GM18868 (cell line): ENCODE results near the gene GALNT2.

Experiments used
- ATAC-seq: cut with Tn5 transposase; IDR thresholded peaks from one replicate; pipeline ENCODE4 v1.9.1; 2021; ENCODE audit warnings: mild to moderate bottlenecking, moderate library complexity; ENCODE audit not compliant: unreplicated experiment

The GALNT2 gene

DNA sequence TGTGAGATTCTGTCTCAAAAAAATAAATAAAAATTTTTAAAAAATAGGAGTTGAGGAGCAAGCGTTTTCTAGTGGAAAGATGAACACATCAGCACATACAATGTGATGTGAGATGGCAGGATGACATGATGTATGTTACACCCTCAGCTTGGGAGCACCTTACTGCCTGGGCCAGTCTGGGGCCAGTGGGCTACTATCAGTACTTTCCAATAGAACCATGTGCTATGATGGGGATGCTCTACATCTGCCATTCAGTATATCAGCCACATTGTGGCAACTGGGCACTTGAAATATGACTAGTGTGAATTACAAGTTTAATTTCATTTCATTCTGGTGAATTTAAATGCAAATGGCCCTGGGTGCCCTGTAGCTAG lies 203.1 kb downstream of the GALNT2 start:
- peak; percentile 12 for ATAC-seq

DNA sequence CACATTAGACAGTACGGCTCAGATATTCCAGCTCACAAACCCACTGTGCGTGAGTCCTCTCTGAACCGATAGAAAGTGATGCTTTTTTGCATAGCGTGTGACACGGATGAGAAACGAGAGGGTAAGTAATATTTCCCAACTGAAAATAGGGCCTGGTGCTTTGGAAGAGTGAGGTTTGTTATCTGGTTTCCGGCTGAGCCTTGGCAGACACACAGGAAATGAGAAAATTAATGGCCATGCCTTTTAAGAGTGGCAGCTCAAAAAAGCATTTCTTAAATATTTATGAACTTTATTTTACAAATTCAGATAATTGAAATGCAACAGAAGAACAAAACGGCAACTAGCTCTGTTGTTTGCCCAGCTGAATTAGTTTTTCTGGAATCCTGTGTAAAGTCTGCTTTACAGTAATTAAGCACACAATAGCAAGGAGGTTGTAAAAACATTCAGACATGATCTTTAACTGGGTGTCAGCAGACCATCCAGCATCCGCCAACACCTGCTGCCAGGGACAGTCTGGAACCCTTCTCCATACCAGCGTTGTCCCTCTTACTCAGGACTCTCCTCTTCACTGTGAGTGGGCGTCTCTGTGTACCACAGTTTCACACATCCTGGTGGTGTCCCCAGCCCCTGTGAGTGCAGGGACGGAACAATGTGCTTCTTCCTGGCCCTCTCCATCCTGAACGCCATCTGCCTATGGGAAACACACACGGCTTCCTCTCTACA lies 203.7 kb downstream of the GALNT2 start:
- ATAC-seq, result peak; percentile 73

DNA sequence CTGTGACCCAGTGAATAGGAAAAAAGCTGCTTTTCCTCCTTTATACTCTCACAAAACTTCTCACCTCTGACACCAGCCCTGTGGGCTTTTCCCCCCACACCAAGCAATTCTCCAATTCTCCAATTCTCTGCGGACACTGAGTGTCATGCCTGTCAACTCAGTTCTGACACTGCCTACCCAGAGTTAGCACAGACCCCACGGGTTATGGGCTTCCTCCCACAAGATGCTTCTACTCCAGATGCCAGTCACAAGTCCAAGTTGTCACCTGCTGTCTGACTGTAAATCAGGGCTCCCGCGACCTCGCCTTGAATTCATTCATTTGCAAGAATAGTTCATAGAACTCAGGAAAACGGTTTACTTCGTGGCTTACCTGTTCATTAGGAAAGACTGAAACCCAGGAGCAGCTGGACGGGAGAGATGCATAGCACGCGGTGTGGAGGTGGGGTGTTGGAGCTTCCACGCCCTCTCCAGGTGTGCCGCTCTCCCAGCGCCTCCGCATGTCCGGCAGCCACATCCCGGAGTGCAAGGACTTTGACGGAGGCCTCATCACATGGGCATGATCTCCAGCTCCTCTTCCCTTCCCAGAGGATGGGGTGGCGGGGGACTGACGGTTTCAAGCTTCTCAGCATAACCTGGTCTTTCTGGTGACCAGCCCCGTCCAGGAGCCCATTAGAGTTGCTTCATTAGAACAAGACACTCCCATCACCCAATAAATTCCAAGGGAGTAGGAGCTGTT lies 204.4 kb downstream of the GALNT2 start:
- no peak for ATAC-seq

DNA sequence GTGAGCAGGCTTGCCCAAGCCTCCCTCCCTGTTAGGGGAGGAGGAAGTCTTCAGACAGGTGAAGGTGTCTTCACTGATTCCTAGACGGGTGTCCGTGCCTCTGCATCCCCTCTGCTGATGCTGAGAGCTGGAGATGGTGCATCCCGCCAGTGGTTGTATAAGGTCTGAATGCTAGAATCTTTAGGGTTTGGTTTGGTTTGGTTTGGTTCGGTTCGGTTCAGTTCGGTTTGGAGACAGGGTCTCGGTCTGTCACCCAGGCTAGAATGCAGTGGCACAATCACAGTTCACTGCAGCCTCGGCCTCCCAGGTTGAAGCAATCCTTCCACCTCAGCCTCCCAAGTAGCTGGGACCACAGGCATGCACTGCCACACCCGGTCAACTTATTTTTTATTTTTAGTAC lies 205.5 kb downstream of the GALNT2 start:
- ATAC-seq, result no peak

DNA sequence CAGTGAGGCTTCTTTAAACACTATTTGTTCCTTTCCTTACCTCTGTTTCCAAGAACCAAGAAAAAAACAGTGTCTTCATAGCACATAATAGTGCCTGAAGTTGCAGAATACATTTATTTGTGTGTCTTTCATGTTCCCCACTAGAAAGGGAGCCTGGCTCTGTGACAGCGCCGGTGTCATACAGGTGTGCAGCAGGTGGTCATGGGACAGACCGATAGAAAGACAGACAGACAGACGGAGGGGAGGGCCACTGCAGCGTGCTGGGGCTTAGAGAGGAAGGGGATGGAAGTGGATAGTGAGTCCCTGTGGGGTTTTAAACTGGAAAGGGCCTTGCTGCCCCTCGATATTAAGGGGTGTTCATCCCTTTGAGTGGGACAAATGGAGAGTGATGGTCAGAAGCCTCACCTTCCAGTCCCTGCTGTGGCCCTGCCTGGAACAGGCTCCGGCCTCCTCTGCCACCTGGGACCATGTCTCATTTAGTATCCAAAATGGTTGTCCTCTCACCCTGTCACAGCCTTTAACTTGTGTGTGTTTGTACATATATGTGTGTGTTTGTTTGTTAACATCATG lies 206.2 kb downstream of the GALNT2 start:
- no peak for ATAC-seq

DNA sequence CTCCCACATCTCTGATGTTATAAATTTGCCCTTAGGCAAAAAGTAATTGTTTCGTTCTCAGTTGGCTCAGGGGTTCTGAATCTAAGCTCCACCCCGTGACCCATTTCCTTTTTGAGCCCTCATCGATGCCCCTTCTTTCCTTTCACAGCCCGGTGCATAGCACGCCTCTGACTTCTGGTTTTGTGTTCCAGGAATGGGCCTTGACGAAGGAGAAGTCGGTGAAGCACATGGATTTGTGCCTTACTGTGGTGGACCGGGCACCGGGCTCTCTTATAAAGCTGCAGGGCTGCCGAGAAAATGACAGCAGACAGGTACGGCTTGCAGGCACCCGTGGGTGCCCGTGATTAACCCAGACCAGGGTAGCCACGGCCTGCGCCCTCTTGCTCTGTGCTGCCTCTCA lies 207.2 kb downstream of the GALNT2 start:
- no peak for ATAC-seq

DNA sequence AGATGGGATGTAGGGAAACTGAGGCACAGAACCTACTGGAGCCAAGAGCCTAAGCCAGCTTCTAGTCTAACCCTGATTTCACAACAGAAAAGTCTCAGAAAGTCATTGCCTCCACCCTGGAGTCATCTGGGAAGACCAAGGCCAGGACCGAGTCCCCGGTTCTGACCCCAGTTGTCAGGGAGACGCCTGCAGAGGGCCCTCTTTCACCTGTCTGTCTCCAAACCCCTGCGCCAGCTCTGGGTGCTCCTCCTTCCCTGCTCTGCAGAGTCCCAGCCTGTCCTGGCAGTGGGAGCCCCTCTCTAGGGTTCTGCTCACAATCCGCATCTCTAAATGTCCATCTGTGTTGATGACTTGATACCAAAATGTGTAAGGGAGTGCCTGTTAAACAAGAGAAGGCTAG lies 209.4 kb downstream of the GALNT2 start:
- ATAC-seq, result no peak

DNA sequence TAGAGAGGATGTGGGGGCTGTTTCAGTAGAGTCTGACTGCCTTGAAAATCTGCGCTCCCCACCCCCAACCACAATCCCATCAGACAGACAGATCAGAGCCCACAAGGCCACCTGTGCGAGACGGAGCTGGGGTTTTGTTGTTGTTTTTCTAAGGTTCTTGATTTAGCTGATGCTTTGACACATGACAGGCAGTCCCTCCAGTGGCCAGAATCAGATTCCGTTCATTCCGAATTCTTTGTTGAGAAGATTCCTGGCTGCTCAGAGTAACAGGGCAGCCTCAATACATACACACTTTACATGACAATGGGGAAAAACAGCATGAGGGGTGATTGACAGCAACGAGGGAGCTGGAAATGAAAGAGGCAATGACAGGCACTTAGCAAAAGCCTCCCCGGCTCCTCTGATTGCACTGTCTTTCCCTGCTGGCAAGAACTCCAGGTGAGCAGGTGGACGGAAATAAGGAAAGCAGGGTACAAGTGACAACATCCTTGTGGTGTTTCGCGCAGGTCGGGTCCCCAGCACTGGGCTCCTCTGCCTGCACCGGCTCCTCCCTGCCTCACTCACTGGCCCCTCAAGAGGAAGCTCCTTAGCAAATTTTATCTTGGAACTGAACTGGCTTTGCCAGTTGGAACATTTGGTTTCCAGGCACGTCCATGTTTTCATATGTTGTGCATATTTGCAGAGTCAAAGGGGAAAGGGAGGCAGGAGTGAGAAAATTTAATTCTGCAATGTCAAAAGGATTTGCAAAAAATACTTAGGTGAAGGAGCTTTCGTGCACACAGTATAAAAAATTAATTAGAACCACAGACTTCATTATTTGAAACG lies 210.4 kb downstream of the GALNT2 start:
- peak; percentile 41 for ATAC-seq

DNA sequence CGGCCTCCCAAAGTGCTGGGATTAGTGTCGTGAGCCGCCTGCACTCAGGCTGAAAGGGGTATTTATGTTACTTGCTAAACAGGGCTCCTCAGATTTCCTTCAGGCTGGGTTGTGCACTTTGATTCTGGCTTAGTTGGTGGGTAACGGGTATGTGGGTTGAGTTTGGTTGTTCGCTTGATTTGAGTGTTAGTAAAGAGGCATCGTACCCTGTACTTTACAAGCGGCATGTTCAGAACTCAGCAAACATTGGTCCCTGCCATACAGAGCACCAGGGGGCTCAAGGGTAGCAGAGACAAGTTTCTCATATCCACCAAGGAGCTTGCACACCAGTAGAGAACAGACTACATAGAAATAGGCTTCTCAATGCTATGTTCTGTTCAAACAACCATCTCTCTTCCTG lies 211.3 kb downstream of the GALNT2 start:
- no peak for ATAC-seq

DNA sequence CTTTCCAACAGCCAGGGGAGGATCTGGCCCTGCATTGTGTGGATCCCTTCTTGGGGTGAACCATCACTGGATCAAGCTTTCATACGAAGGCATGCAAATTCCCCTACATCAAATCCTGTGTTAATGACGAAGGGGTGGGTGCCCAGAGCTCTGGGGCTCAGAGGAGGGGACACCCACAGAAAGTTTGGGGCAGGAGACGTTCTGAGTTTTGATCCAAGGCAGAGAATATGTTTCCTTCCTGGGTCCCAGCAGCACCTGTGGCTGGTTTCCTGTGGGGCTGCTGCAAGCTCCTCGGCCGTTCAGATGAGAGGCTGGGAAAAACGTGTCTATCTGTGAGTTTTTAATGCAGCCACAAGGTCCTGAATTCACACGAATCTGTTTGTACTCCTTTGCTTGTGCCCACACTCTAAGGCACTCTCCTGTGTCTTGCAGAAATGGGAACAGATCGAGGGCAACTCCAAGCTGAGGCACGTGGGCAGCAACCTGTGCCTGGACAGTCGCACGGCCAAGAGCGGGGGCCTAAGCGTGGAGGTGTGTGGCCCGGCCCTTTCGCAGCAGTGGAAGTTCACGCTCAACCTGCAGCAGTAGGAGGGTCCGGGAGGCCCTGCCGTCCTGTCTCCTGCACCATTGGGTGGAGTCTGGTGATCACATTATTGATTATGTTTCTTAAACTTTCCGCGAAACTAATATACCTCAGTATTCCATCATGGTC lies 212.0 kb downstream of the GALNT2 start:
- ATAC-seq, result no peak

DNA sequence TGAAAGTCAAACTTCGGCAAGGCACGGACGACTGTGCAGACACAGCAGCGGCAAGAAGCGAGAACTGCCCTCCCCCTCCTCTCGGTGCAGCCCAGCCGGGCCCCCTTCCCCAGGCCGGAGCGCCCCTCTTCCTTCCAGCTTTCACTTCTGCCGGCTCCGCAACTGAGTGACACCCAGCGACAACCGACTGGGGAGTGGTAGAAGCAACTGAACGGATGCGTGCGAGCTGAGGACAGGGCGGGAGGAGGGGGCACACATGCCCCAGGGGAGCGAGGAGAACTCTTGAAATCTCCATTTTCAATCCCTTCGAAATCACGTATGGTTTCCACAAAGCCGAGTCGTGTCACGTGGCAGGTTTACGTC lies 212.5 kb downstream of the GALNT2 start:
- ATAC-seq, result no peak

DNA sequence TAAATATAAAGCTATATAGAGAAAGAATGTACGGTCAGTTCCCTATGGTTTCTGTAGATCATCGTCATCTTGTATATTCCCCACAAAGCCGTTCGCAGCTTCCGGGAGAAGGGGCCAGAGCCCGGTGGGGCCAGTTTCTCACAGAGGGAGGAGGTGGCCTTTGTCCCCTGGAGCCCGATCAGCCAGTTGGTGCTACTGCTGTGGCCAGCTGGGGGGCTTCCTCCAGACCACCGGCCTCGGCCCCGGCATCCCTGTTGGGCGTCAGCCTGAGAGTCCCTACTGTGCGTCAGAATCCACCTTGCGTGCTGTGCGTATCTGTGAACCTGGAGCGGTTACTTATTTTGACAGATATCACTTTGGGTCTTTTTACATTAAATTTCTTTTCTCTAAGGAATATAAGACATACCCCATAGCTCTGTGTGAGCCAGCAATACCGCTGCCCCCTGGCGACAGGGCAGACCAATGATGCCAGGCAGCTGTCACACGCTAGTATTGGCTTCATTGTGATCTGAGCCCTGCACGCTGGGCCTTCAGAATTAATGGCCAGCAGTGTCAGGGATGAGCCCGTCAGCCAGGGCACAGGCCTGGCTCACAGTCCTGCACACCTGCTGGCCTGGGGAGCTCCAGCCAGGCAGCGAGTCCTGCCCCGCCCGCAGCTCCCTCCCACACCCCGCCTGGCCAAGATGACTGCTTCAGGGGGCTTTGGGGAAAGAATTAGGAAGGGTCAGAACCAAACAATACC lies 213.2 kb downstream of the GALNT2 start:
- no peak for ATAC-seq

DNA sequence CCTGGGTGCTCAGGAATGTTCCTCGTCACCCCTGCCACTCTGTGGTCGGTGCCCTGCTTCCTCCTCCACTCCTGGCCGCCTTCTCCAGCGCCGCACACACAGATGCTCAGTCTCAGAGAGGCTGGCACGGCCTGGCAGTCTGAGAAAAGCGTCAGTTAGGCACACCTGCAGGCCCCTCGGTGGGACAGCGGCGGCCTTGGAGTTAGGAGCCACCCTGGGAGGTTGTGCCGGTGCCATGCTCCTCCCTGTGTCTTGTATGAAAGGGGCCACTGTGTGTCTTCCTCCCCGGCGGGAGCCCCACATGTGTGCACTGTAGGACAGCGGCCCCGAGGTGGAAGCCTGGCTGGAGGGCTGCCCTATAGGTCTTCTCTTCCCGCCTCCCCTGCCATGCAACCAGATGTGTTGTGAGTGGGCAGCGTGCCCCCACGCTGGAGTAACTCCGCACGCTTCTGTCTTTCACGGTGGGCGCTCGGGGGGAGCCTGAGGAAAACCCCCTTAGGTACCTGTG lies 213.9 kb downstream of the GALNT2 start:
- no peak for ATAC-seq

DNA sequence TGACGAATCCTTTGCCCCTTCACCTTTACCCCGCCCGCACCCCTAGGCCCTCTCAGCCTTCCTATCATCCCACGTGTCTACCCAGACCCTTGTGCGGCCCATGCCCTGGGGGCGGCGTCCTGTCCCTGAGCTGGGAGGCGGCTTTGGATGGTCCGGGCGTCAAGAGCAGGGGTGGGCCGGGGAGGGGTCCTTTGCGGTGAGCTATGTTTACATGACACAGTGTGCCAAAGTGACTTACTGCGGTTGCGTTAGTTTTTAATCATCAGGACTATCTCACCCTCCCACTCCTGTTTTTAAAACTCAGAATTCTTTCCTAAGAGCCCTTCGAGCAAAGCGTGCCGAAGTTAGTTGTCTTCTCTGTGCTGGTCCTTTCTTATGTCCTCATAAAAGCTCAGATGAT lies 214.5 kb downstream of the GALNT2 start:
- no peak for ATAC-seq

DNA sequence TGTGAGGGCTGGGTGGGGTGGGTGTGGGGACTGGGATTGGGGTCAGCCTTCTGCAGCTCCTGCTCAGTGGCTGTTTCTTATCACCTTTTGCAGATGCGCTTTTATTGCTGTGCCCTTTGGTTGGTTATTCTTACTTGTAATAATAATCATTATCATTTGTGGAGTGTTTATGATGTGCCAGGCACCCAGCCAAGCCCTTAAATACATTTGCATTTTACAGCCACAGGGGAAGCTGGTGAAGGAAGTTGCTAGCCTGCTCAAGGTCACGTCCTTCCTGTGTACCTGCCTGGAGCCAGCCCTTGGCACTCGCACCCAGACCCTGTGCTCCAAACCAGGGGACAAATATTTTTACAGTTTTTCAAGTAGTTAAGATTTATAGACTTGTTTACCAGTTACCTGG lies 215.1 kb downstream of the GALNT2 start:
- no peak for ATAC-seq

DNA sequence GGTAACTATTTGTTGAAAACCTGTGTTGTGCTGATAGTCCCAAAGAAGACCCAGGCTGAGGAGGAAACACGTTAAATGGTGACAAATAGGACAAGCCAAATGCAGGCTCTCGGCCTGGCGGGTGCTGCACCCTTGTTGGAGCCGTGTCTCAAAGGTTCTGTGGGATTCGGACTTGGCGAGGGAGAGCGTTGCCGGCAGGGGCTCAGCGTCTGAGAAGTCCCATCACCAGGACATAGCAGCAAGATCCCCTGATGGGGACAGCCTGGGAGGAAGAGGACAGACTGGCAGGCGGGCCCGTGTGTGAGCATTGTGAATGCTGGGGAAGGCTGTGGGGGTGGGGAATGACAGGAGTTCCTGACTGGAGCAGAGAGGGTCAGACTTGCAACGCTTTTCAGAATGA lies 216.6 kb downstream of the GALNT2 start:
- ATAC-seq, result no peak

DNA sequence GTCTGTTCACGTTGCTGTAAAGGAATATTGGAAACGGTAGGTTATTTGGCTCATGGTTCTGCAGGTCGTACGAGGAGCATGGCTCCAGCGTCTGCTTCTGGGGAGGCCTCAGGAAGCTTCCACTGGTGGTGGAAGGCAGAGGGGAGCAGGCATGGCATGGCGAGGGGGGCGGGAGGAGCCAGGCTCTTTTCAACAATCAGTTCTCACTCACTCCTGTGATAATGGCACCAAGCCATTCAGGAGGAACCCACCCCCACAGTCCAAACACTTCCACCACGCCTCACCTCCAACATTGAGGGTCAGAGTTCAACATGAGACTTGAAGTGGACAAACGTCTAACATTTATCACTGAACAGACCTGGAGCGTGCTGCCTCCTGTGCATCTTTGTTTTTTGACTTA lies 217.9 kb downstream of the GALNT2 start:
- no peak for ATAC-seq

DNA sequence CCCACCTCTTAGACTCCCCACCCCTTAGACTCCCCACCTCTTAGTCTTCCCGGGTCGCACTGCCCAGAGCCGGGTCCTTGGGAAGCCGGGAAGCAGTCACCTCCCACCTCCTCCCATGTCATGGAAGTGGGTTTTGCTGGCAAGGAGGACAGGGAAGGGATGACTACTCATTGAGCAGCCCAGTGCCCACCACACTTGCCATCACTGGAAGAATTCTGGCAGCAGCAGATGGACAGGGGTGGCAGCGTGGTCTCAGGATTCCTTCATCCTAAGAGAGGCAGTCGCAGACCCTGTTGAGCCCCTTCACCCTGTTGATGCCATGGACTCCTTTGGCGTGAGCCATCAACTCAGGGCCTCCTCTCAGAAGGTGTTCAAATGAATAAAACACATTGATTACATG lies 218.3 kb downstream of the GALNT2 start:
- no peak for ATAC-seq

DNA sequence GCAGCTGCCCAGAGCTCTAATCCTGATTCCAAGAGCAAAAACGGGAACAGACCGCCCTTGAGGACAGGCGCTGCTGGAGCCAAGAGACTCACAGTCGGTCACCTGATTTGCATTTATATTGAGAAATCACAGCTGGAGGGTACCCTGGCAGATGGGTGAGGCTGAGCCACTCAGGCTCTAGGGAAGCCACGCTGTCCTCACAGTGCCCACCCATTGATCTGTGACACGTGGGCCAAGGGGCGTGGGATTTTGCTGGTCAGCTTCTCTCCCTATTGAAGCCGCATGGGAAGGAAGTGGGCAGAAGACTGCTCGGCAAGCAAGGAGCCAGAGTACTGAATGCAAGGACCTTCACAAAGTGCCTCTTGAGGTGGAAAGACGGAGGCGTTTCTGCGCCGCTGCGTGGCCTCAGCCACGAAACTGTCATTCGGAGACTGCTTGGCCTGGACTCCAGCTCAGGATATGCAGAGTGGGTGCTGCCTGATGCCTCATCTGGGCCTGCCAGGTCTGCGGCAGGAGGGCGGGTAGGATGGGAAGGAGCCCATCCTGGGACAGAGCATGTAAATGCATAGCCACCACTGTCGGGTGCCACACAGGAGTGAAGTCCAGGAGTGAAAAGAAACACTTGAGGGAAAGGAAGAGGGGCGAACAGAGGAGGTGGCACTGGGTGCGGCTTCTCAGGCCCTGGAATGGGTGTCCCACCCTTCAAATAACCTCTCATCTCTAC lies 219.3 kb downstream of the GALNT2 start:
- no peak for ATAC-seq
